Neural progenitor cell (in vitro differentiated cells): Measurements from ENCODE around the gene TMEM256.

ENCODE experiments used
- EZH2 ChIP-seq: fragments of 200-600 bp; sonication (generic); IDR thresholded peaks from 2 replicates; pipeline ENCODE4 v1.6.1; 2017; ENCODE audit warnings: antibody characterized with exemption, mild to moderate bottlenecking, moderate library complexity
- TF ChIP-seq, protein P1 (sequence below): fragments of 200-600 bp; sonication (generic); IDR thresholded peaks from 2 replicates; pipeline ENCODE4 v1.5.1; 2017; ENCODE audit warnings: antibody characterized with exemption, mild to moderate bottlenecking

DNA sequence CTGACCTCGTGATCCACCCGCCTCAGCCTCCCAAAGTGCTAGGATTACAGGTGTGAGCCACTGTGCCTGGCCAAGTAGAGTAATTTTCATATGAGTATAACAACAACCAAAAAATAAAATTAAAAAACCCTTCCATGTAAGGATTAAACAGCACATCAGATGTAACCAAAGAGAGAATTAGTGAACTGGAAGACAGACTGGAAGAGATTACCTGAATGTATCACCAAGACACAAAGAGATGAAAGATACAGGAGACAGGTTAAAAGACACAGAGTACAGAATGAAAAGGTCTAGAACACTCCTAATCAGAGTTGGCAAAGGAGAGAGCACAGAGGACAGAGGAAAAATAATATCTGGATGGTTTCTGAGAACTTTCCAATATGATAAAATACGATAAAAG, 24.8 kb downstream of the TMEM256 start:
- TF ChIP-seq EZH2, result no peak
- TF ChIP-seq, protein P1, sequence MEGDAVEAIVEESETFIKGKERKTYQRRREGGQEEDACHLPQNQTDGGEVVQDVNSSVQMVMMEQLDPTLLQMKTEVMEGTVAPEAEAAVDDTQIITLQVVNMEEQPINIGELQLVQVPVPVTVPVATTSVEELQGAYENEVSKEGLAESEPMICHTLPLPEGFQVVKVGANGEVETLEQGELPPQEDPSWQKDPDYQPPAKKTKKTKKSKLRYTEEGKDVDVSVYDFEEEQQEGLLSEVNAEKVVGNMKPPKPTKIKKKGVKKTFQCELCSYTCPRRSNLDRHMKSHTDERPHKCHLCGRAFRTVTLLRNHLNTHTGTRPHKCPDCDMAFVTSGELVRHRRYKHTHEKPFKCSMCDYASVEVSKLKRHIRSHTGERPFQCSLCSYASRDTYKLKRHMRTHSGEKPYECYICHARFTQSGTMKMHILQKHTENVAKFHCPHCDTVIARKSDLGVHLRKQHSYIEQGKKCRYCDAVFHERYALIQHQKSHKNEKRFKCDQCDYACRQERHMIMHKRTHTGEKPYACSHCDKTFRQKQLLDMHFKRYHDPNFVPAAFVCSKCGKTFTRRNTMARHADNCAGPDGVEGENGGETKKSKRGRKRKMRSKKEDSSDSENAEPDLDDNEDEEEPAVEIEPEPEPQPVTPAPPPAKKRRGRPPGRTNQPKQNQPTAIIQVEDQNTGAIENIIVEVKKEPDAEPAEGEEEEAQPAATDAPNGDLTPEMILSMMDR, result no peak
